SU-DHL-6 (cell line): ENCODE measurements around the gene SRD5A1.

Experiments
- H2AFZ ChIP-seq: fragments of 200-600 bp; sonication (generic); 2 replicates; pipeline ENCODE4 v1.6.1; 2014; ENCODE audit warnings: low read depth, mild to moderate bottlenecking, moderate library complexity, mixed read lengths, antibody characterized with exemption, low read length; ENCODE audit not compliant: severe bottlenecking
- H3F3A ChIP-seq: fragments of 200-600 bp; shearing (Covaris generic); 2 replicates; pipeline ENCODE4 v1.6.0; 2016; ENCODE audit warnings: antibody characterized with exemption, mild to moderate bottlenecking; ENCODE audit not compliant: insufficient read depth
- H3K27ac ChIP-seq: fragments of 200-600 bp; sonication (generic); 2 replicates; pipeline ENCODE4 v1.5.1; 2016; ENCODE audit warnings: low read depth, mild to moderate bottlenecking, low read length, moderate library complexity, mixed read lengths
- H3K27me3 ChIP-seq: fragments of 200-600 bp; sonication (generic), shearing (Covaris generic); 2 replicates; pipeline ENCODE4 v1.6.0; 2014; ENCODE audit warnings: mild to moderate bottlenecking, low read length
- H3K36me3 ChIP-seq: fragments of 200-600 bp; sonication (generic); 2 replicates; pipeline ENCODE4 v1.6.1; 2014; ENCODE audit warnings: mild to moderate bottlenecking, low read length, mixed read lengths
- H3K4me2 ChIP-seq: fragments of 300-600, 200-600 bp; shearing (Covaris generic), sonication (generic); 2 replicates; pipeline ENCODE4 v1.6.0; 2014; ENCODE audit warnings: low read length, low read depth, mild to moderate bottlenecking; ENCODE audit not compliant: poor library complexity, severe bottlenecking
- H3K4me3 ChIP-seq: fragments of 200-600 bp; sonication (generic); 2 replicates; pipeline ENCODE4 v1.5.1; 2014; ENCODE audit warnings: antibody characterized with exemption, low read length, mild to moderate bottlenecking, mixed read lengths; ENCODE audit not compliant: insufficient read depth, poor library complexity, severe bottlenecking
- H3K79me2 ChIP-seq: fragments of 200-600 bp; sonication (generic); 2 replicates; pipeline ENCODE4 v1.6.1; 2014; ENCODE audit warnings: mild to moderate bottlenecking, low read length, moderate library complexity; ENCODE audit not compliant: insufficient read depth
- H3K9ac ChIP-seq: fragments of 200-600 bp; sonication (generic); 2 replicates; pipeline ENCODE4 v1.7.0; 2014; ENCODE audit warnings: mild to moderate bottlenecking, low read length
- H3K9me2 ChIP-seq: fragments of 200-600 bp; sonication (generic); replicated peaks from 2 replicates; pipeline ENCODE4 v1.6.1; 2014; ENCODE audit warnings: low read length; ENCODE audit not compliant: insufficient read depth
- H3K9me3 ChIP-seq: fragments of 200-600 bp; sonication (generic); 2 replicates; pipeline ENCODE4 v1.6.1; 2014; ENCODE audit warnings: low read length, mixed read lengths; ENCODE audit not compliant: insufficient read depth
- H4K20me1 ChIP-seq: fragments of 200-600 bp; sonication (generic); 2 replicates; pipeline ENCODE4 v1.6.1; 2014; ENCODE audit warnings: low read depth, mild to moderate bottlenecking, antibody characterized with exemption, low read length, moderate library complexity, mixed read lengths
- EZH2phosphoT487 ChIP-seq: fragments of 200-600 bp; sonication (generic), shearing (Covaris generic); conservative IDR thresholded peaks from 2 replicates; pipeline ENCODE4 v1.6.1; 2018; ENCODE audit warnings: mild to moderate bottlenecking, antibody characterized with exemption, low read length, moderate library complexity, mixed read lengths
- TF ChIP-seq, protein P1 (sequence below): fragments of 200-600 bp; sonication (generic); IDR thresholded peaks from one replicate; pipeline ENCODE4 v1.5.1; 2017; ENCODE audit warnings: antibody characterized with exemption, mild to moderate bottlenecking, low read length, moderate library complexity; ENCODE audit not compliant: insufficient read depth, poor library complexity, severe bottlenecking

SRD5A1 gene

GRCh38 chr5:6710070-6710469 is 76.8 kb downstream of the SRD5A1 start:
- Histone ChIP-seq H3K79me2 (peaks cover 7% of the 10 kb centered on the region), H3K9ac (no peak overlapping the region), H4K20me1 (peaks cover 4% of the 10 kb centered on the region), H2AFZ (no peak overlapping the region), H3K36me3 (no peaks in the 10 kb centered on the region), H3K27me3 (no peaks in the 10 kb centered on the region), H3K9me2 (no peaks in the 10 kb centered on the region), H3K9me3 (no peaks in the 10 kb centered on the region), H3K4me2 (no peak overlapping the region), H3K4me3 (no peak overlapping the region), H3K27ac (no peak overlapping the region), H3F3A (peaks cover 2% of the 10 kb centered on the region; the same call in 1 of the 2 replicates)
- TF ChIP-seq, protein P1, sequence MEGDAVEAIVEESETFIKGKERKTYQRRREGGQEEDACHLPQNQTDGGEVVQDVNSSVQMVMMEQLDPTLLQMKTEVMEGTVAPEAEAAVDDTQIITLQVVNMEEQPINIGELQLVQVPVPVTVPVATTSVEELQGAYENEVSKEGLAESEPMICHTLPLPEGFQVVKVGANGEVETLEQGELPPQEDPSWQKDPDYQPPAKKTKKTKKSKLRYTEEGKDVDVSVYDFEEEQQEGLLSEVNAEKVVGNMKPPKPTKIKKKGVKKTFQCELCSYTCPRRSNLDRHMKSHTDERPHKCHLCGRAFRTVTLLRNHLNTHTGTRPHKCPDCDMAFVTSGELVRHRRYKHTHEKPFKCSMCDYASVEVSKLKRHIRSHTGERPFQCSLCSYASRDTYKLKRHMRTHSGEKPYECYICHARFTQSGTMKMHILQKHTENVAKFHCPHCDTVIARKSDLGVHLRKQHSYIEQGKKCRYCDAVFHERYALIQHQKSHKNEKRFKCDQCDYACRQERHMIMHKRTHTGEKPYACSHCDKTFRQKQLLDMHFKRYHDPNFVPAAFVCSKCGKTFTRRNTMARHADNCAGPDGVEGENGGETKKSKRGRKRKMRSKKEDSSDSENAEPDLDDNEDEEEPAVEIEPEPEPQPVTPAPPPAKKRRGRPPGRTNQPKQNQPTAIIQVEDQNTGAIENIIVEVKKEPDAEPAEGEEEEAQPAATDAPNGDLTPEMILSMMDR = no peak
- no peak for TF ChIP-seq EZH2phosphoT487

DNA sequence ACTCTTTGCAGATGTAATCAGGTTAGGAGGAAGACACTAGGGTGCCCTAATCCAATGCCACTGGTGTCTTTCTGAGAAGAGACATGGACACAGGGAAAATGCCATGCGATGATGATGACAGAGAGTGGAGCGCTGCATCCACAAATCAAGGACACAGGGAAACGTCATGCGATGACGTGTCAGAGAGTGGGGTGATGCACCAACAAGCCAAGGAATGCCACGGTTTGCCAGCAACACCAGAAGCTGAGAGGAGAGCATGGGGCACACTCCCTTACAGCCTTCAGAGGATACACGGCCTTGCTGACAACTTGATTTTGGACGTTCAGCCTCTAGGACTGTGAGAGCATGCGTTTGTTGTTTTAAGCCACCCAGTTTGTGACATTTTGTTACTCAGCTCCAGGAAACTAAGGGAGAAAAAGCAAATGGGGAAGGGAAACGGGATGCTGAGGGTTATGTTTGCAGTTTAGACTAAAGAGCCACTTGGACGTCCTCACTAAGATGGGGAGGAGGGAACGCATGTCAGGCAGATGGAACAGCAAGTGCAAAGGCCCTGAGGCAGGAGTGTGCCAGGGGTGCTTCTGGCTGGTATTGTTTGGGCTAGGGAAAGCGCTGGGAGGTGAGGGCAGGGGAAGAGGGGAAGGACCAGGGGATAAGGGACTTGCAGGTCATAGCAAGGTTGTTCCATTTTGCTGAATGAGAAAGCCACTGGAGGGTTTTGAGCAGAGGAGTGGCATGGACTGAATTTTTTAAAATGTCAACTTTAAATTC is 77.5 kb downstream of the SRD5A1 start:
- no peak overlapping the region for H3K4me2 ChIP-seq
- H3K36me3 ChIP-seq = no peaks in the 10 kb centered on the region
- peaks cover 10% of the 10 kb centered on the region for H4K20me1 ChIP-seq
- H3K9me3 ChIP-seq = no peaks in the 10 kb centered on the region
- no peaks in the 10 kb centered on the region for H3K27me3 ChIP-seq
- no peak for TF ChIP-seq EZH2phosphoT487
- TF ChIP-seq, protein P1 = no peak
- no peaks in the 10 kb centered on the region for H3K9me2 ChIP-seq
- no peak overlapping the region for H2AFZ ChIP-seq
- H3K27ac ChIP-seq = no peak overlapping the region
- no peak overlapping the region for H3K4me3 ChIP-seq
- peaks cover 8% of the 10 kb centered on the region; the same call in 1 of the 2 replicates for H3F3A ChIP-seq
- no peak overlapping the region for H3K9ac ChIP-seq
- H3K79me2 ChIP-seq = peaks cover 14% of the 10 kb centered on the region

GRCh38 chr5:6711409-6712141 is 78.3 kb downstream of the SRD5A1 start:
- Histone ChIP-seq H2AFZ (peak overlapping the region; percentile 78), H3K9ac (peak overlapping the region; percentile 75), H3K36me3 (no peaks in the 10 kb centered on the region), H3K4me3 (peak overlapping the region; percentile 61), H3K9me3 (no peaks in the 10 kb centered on the region), H3K79me2 (peaks cover 22% of the 10 kb centered on the region), H3K27me3 (no peaks in the 10 kb centered on the region), H4K20me1 (peaks cover 16% of the 10 kb centered on the region), H3K27ac (no peak overlapping the region), H3F3A (peaks cover 8% of the 10 kb centered on the region; the same call in 1 of the 2 replicates), H3K4me2 (peak overlapping the region; percentile 81), H3K9me2 (no peaks in the 10 kb centered on the region)
- TF ChIP-seq EZH2phosphoT487 = no peak
- TF ChIP-seq, protein P1 = no peak
